B cell (primary cell): ENCODE data around the gene AOPEP.

Source experiments
- CTCF ChIP-seq: fragments of 200-600 bp; IDR thresholded peaks from one replicate; pipeline ENCODE4 v1.8.0; 2022; ENCODE audit warnings: antibody characterized with exemption, mild to moderate bottlenecking
- EZH2 ChIP-seq: IDR thresholded peaks from 2 replicates; pipeline ENCODE4 v1.6.1; 2012; ENCODE audit warnings: borderline replicate concordance, low read depth, mild to moderate bottlenecking, moderate library complexity, low read length; ENCODE audit not compliant: insufficient read depth, poor library complexity, severe bottlenecking

DNA sequence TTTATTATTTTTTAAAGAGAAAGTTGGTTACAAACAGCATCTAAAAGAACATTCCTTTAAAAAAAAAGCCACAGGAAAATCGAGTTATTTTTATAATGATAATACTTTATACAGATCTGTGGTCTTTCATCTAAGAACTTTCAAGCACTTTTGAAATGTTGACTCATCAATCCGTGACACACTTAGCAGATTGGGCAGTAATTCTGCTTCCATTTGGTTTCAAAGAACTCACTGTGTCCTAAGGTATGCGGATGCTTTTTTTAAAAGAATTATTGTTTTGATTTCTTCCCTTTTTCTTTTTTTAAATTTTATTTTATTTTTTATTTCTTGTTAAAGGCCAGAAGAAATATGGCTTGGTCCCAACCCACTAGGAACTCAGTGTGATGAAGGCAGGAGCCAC is 147.8 kb downstream of the AOPEP start:
- TF ChIP-seq EZH2 = no peak
- no peak for TF ChIP-seq CTCF
